Measurements from ENCODE around the gene CREG2. TPM values are rescaled to one million over a fixed set of nuclear protein-coding genes. Genes with fewer than 3 reads are reported as not detected.
A peak's percentile ranks its signal among the peaks of the same experiment; 100 is the strongest.
"Not testable (repeated sequence)": the region's sequence is repeated elsewhere in the genome, so short reads cannot be mapped to it uniquely, and the experiment has no call there.

The CREG2 gene
- total RNA-seq, 2 donors from 2014 or later = not detected

DNA sequence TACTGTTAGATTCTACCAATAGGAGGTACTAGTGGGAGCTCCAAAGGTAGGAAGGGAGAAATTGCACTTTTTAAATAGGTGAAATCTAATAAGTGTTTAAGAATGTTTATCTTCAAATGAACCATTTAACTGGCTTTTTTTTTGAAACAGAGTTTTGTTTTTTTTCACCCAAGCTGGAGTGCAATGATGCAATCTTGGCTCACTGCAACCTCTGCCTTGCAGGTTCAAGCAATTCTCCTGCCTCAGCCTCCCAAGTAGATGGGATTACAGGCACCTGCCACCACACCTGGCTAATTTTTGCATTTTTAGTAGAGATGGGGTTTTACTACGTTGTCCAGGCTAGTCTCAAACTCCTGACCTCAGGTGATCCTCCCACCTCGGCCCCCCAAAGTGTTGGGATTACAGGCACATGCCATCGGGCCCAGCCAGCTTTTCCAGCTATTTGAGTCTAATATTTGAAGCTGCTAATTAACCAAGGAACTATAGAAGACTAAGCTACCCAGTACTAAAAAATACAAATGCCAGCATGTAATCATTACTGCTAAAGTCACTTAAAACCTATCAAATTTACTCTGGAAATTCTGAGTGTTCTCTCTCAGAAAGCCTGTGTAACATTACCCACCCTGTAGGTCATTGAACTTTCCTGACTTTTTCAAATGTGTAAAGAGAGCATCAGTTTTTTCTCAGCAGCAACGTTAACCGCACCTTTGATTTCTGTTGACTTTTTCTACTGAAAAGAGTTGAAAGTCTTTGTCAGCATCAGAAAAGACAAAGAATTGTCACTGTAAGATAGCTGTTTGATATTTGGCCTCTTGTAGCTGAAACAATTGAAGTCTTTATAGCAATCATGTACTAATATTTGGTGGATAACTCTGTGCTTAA, 54.2 kb downstream of the CREG2 start:
- H3K27me3 Mint-ChIP-seq = no peaks in the 10 kb centered on the region
- H3K4me3 Mint-ChIP-seq = no peak overlapping the region
- H3K9me3 Mint-ChIP-seq = no peaks in the 10 kb centered on the region
- no peaks in the 10 kb centered on the region for H3K36me3 Mint-ChIP-seq (ENCODE audit: low read depth)
- no peak for ATAC-seq (replicated peaks)
- peaks cover 19% of the 10 kb centered on the region for H3K4me1 Mint-ChIP-seq
- H3K27ac Mint-ChIP-seq = no peak overlapping the region

DNA sequence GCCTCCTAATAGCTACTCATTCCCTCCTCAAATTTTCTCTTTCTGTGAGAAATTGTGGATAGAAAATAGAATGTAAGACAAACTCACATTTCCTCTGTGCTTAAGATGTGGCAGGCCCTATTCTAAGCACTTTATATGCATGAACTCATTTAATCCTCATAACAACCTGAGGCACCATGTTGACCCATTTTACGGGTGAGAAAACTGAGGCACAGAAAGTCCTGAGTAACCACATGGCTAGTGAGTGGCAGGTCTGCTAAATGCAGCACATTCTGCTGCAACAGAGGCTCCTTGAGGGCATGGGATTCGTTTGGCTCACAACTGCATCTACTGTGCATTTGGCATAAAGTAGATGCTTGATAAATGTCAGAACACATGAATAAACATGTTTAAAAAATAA, 56.1 kb downstream of the CREG2 start:
- Mint-ChIP-seq H3K27ac (no peak overlapping the region), H3K4me1 (peaks cover 19% of the 10 kb centered on the region), H3K9me3 (no peaks in the 10 kb centered on the region)

DNA sequence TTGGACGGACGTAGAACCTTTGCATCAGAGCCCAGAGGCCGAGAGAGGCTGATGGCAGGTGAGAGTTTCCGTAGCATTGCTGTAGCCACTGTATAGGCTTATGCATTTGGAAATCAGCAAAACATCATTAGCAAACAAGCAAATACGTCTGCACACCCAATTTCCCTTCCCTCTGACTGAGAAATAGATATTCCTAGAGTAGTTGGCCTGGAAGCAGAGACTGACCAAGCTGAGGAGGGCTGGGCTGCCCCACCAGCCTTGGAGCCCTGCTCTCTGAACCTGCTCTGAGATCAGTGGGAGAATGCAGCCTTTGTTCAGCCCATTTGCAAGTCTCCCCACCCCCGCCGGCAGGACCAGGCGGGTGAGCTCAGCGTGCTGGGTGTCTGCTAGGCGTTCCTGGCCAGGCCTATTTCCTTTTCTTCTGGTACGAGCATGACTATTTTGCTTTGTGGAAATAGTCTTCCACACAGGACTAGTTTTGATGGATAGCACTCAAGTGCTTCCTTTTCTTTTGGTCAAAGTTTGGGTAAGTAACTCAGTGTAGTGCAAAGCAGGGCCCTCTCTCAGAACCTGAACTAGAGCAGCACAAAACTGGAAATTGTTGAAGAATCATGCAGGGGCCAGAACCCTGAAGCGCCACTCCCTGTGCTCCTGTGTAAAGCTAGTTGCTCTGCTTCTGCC, 56.9 kb downstream of the CREG2 start:
- Mint-ChIP-seq H3K27ac (no peak overlapping the region), H3K4me3 (no peak overlapping the region), H3K36me3 (ENCODE audit: low read depth) (no peaks in the 10 kb centered on the region), H3K27me3 (no peaks in the 10 kb centered on the region), H3K9me3 (no peaks in the 10 kb centered on the region), H3K4me1 (peaks cover 19% of the 10 kb centered on the region)
- ATAC-seq (replicated peaks) = peak; percentile 62

More for the DNA sequence above, 56.1 kb downstream of the CREG2 start:
- ATAC-seq (replicated peaks) = no peak
- no peaks in the 10 kb centered on the region for H3K36me3 Mint-ChIP-seq (ENCODE audit: low read depth)
- H3K4me3 Mint-ChIP-seq = no peak overlapping the region
- H3K27me3 Mint-ChIP-seq = no peaks in the 10 kb centered on the region

DNA sequence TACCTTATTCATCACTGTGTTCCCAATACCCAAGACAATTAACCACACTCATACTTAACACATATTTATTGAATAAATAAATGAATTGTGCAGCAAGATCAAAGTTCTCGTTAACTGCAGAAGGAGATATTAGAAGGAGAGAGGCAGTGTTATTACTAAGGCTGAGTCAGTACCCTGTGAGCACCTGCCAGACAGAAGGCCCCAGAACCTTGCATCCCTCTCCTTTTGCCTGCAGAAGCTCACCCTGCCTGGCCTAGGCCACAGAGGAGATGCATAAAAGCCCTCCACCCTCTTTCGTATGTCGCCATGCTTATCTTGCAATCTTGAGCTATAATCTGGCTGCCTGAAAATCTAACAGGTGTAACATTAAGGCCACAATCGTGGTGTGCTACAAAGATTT, 58.3 kb downstream of the CREG2 start:
- Mint-ChIP-seq H3K4me3 (no peak overlapping the region), H3K9me3 (no peaks in the 10 kb centered on the region), H3K36me3 (ENCODE audit: low read depth) (no peaks in the 10 kb centered on the region), H3K27ac (no peak overlapping the region), H3K27me3 (no peaks in the 10 kb centered on the region), H3K4me1 (peaks cover 19% of the 10 kb centered on the region)
- ATAC-seq (replicated peaks) = peak; percentile 48

DNA sequence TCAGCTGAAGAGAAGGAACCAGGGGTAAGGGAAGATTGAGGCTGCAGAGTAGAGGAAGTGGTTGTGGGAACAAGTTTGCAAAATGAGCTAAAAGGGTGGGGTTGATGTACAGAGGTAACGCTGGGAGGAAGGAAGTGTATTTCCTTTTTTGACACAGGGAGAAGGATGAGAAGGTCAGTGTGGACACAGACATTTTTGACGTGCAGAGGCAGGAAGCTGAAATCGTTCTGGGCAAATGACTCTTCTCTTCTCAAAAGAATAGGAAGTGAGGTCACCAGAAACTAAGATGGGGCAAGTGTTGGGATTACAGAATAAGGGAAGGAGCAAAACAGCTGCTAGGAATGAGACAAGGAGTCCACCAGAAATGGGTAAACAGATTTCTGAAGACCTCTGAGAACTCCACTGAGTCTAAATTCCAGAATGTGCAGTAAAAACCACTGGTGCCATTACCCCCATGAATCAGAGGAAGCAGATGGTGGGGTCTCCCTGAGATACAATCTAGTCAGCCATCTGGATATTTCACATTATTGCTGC, 58.8 kb downstream of the CREG2 start:
- Mint-ChIP-seq H3K4me1 (peaks cover 19% of the 10 kb centered on the region), H3K27ac (no peak overlapping the region), H3K27me3 (no peaks in the 10 kb centered on the region), H3K4me3 (no peak overlapping the region), H3K9me3 (no peaks in the 10 kb centered on the region), H3K36me3 (ENCODE audit: low read depth) (no peaks in the 10 kb centered on the region)
- ATAC-seq (replicated peaks) = peak; percentile 84

DNA sequence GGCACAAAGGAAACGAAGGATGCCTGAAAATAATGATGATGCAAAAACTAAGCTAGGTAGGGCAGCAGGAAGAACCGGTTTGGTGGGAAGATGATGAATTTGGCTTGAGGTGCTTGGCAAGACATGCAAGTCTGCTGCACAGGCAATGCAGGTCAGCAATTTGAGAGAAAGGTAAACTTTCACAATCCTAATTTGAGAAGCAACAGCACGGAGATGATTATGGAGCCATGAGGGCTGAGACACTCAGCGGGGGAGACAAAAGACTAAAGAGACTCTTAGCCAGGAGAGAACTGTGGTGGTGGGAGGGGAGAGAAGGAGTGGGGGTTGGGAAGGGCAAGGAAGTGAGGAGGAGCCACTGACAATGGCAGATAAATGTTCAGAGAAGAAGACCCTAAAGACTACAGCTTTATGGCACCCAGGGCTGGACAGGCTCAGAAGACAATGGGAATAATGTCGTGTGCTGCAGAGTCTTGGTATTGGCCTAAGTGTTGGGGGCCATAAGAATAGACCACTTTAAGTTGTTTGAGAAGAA, 59.4 kb downstream of the CREG2 start:
- no peak for ATAC-seq (replicated peaks)

DNA sequence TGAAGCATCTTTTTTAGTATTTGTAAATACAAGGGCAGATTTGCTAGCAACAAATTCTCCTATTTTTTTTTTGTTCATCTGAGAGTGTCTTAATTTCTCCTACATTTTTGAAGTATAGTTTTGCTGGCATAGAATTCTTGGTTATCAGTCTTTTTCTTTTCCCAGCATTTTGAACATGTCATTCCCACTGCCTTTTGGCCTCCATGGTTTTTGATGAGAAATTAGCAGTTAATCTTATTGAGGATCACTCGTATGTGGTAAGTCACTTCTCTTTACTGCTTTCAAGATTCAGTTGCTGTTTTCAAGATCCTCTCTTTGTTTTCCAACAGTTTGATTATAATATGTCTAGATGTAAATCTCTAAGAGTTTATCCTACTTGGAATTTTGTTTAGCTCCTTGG, 61.9 kb downstream of the CREG2 start:
- no peak for ATAC-seq (replicated peaks)
- Mint-ChIP-seq H3K4me3 (no peak overlapping the region), H3K4me1 (peaks cover 5% of the 10 kb centered on the region), H3K9me3 (no peaks in the 10 kb centered on the region), H3K27ac (no peak overlapping the region), H3K27me3 (no peaks in the 10 kb centered on the region), H3K36me3 (ENCODE audit: low read depth) (no peaks in the 10 kb centered on the region)

More for the DNA sequence above, 59.4 kb downstream of the CREG2 start:
- Mint-ChIP-seq H3K4me3 (no peak overlapping the region), H3K36me3 (ENCODE audit: low read depth) (no peaks in the 10 kb centered on the region), H3K4me1 (peaks cover 19% of the 10 kb centered on the region), H3K27ac (no peak overlapping the region), H3K27me3 (no peaks in the 10 kb centered on the region), H3K9me3 (no peaks in the 10 kb centered on the region)

DNA sequence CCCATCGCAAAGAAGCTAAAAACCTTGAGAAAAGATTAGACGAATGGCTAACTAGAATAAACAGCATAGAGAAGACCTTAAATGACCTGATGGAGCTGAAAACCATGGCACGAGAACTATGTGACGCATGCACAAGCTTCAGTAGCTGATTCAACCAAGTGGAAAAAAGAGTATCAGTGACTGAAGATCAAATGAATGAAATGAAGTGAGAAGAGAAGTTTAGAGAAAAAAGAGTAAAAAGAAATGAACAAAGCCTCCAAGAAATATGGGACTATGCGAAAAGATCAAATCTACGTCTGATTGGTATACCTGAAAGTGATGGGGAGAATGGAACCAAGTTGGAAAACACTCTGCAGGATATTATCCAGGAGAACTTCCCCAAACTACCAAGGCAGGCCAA, 70.7 kb downstream of the CREG2 start:
- not testable (repeated sequence) for ATAC-seq (replicated peaks); H3K27ac Mint-ChIP-seq; H3K27me3 Mint-ChIP-seq; H3K4me3 Mint-ChIP-seq; H3K9me3 Mint-ChIP-seq; H3K36me3 Mint-ChIP-seq (ENCODE audit: low read depth)
- peaks cover 13% of the 10 kb centered on the region for H3K4me1 Mint-ChIP-seq

DNA sequence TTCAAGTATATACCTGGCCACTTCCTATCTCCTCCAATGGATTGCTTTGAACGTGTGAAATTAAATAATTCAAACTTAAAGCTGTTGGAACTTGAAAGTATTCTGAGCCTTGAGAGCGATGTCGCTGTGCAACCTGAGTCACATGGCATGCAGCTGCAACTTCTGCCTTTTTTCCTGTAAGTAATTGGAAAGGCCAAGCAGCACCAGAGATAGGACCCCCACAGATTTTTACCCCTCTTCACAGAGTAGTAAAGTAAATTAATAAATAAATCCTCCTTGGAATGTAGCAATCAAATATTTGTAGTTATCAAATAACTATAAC, 75.6 kb downstream of the CREG2 start:
- peak overlapping the region; percentile 85 for H3K4me3 Mint-ChIP-seq
- peaks cover 12% of the 10 kb centered on the region for H3K36me3 Mint-ChIP-seq (ENCODE audit: low read depth)
- H3K9me3 Mint-ChIP-seq = peaks cover 4% of the 10 kb centered on the region
- peaks cover 26% of the 10 kb centered on the region for H3K4me1 Mint-ChIP-seq
- no peak overlapping the region for H3K27ac Mint-ChIP-seq
- H3K27me3 Mint-ChIP-seq = no peaks in the 10 kb centered on the region
- no peak for ATAC-seq (replicated peaks)

DNA sequence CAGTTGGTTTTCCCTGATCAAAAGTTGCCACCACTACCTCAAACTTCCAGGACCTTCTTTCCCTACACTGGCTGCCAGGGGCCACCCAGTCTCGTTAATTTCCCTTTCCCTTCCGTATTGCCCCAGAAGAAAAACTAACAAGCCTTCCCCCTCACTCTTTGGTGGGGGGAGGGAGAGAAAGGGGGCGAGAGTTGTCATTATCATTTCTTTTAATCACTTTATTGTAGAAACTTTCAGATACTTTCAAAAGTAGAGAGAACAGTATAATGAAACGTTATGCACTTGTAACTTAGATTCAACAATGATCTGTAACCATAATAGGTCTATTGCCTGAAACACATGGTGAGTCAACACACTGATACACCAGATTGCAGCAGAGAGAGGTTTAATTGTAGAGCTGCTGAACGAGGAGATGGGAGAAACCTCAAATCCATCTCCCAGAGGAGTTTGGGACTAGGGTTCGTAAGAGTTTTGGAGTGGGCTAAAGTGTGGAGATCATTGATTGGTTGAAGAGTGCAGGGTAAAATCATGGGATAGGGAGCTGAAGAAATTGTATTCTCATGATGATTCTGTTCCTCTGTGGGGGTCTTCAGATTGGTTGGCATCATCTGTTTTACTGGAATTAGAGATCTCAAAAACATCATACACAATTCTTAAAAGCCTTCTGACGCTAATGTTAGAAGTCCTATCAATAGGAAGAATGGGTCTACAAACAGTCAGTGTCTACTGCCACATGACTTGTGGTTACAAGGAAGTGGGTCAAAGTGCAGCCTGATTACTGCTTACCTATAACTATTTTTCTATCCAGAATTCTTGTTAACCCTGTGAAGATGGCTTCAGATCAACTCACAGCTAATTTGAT, 76.2 kb downstream of the CREG2 start:
- Mint-ChIP-seq H3K9me3 (no peaks in the 10 kb centered on the region), H3K36me3 (ENCODE audit: low read depth) (peaks cover 18% of the 10 kb centered on the region), H3K4me1 (peaks cover 24% of the 10 kb centered on the region), H3K27ac (peak overlapping the region; percentile 60), H3K4me3 (peak overlapping the region; percentile 85), H3K27me3 (no peaks in the 10 kb centered on the region)
- no peak for ATAC-seq (replicated peaks)

DNA sequence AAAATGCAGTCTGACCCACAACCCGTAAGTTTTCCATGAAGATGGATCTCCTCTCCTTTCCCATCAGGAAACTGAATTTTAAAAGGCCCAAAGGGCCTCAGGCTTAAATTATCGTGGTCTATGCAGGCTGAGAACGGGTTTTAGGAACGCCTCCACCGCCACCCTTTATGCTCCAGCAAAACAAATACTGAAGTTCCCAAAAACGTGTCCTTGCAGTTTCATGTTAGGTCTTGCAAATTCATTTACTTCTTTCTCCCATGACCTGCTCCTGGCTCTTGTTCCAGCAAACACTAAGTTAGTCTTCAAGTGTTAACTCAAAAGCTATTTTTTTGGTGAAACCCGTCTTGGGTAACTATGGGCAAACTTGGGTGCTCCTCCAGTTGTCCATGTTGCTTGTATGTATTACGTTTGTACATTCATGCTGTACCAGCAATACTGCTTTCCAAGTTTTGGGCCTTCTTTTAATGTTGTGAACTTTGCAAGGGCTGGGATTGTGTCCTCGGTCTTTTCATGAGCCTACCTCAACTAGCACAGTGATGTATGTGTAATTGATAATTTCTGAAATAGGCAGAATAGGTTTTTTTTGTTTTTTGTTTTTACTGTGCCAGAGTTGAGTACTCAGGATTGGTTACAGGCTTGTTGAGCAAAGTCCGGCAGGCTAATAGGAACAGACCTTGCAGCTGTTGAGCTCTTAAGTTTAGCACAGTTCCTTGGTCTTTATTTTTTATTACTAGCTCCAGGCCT, 77.0 kb downstream of the CREG2 start:
- H3K4me1 Mint-ChIP-seq = peaks cover 29% of the 10 kb centered on the region
- no peaks in the 10 kb centered on the region for H3K27me3 Mint-ChIP-seq
- H3K27ac Mint-ChIP-seq = peak overlapping the region; percentile 60
- peaks cover 26% of the 10 kb centered on the region for H3K36me3 Mint-ChIP-seq (ENCODE audit: low read depth)
- H3K9me3 Mint-ChIP-seq = no peaks in the 10 kb centered on the region
- no peak for ATAC-seq (replicated peaks)
- peak overlapping the region; percentile 85 for H3K4me3 Mint-ChIP-seq

DNA sequence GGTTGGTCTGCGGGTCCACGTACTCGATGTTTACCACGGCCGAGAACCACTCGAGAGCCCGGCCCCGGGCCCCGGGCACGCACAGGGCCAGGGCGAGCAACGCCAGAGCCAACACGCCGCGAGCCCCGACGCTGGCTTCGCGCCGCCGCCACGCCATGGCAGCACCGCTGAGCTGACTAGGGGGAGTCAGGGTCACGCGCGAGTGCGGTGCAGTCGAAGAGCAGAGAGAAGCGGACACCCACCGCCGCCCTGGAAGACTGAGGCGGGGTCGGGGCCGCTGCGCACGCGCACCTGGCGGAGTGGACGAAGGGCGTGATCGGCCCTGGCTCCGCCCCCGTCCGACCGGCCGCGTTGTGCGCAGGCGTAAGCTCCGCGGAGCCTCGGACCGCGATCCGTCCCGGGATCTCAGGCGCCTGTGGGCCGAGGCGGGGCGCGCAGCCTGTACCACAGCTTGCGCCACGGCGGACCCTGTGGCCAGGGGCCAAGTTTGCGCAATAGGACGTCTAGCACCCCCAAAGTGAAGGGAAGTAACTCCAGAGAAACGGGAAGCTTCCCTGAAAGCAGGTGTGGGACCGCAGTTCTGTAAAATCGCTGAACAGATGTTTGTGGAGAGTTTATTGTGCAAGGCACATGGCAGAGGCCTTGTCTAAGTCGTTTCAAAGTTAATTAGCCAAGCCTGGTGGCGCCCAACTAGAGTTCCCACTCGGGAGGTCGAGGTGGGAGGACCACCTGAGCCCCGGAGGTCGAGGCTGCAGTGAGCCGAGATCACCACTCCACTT, 78.7 kb downstream of the CREG2 start, which contains the start of gene RNF149:
RNF149 (minus strand) TSS at position 270 of the 779 bp plus-strand sequence; CDS start at position 157, 113 bp downstream.
- Mint-ChIP-seq H3K9me3 (no peaks in the 10 kb centered on the region), H3K4me1 (peaks cover 36% of the 10 kb centered on the region), H3K27ac (peak within 1 kb of the TSS; percentile 94), H3K4me3 (peak within 1 kb of the TSS; percentile 85), H3K36me3 (ENCODE audit: low read depth) (peaks cover 42% of the 10 kb centered on the region), H3K27me3 (no peaks in the 10 kb centered on the region)
- ATAC-seq (replicated peaks) = peak; percentile 49

DNA sequence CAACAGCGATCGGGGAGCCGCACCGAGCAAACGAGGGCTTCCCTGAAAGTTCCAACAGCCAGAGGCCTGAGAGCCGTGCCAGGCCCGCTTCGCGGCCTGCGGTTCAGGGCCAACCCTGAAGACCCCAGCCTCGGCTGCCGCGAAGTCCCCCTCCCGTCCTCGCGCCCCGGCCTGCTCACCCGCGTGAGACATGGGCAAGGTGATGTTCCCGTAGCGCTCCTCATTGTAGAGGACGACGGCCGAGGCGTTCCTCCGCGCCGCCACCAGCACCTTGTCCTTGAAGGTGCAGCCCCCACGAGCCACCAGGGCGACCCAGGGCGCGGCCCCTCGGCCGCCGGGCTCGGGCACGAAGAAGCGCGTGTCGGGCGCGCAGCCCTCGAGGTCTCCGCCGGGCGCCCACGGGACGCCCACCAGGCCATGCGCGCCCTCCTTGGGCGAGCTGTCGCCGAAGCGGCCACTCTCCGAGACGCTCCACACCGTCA, 79.3 kb downstream of the CREG2 start:
- Mint-ChIP-seq H3K27ac (peak overlapping the region; percentile 94), H3K4me3 (peak overlapping the region; percentile 85), H3K4me1 (peaks cover 32% of the 10 kb centered on the region), H3K36me3 (ENCODE audit: low read depth) (peaks cover 49% of the 10 kb centered on the region), H3K9me3 (no peaks in the 10 kb centered on the region), H3K27me3 (no peaks in the 10 kb centered on the region)
- no peak for ATAC-seq (replicated peaks)

Measured in activated T-helper 17 cell treated with anti-CD3 and anti-CD28 coated beads, Interleukin-2, amount 50 U/mL, for 72 hours (primary cell).